RPMI7951 (cell line): Measurements from ENCODE around the gene CAMKK1. TPM values are rescaled to one million over a fixed set of nuclear protein-coding genes. Genes with fewer than 3 reads are reported as not detected.
"Not testable (repeated sequence)": the region's sequence is repeated elsewhere in the genome, so short reads cannot be mapped to it uniquely, and the experiment has no call there.

Experiments used
- DNase-seq: peaks from one replicate; pipeline ENCODE4 v3.0.0-alpha.2; 2012; ENCODE audit warnings: low read depth
- total RNA-seq: library from RNA; depleted of rRNA; stranded (reverse); fragments of >200 nt; shearing (Covaris generic); gene quantifications from 2 replicates; pipeline ENCODE4 v1.2.3, GENCODE V29; 2014

Gene CAMKK1
- total RNA-seq, 1 experiment from 2014 or later, result 1.2 TPM

DNA sequence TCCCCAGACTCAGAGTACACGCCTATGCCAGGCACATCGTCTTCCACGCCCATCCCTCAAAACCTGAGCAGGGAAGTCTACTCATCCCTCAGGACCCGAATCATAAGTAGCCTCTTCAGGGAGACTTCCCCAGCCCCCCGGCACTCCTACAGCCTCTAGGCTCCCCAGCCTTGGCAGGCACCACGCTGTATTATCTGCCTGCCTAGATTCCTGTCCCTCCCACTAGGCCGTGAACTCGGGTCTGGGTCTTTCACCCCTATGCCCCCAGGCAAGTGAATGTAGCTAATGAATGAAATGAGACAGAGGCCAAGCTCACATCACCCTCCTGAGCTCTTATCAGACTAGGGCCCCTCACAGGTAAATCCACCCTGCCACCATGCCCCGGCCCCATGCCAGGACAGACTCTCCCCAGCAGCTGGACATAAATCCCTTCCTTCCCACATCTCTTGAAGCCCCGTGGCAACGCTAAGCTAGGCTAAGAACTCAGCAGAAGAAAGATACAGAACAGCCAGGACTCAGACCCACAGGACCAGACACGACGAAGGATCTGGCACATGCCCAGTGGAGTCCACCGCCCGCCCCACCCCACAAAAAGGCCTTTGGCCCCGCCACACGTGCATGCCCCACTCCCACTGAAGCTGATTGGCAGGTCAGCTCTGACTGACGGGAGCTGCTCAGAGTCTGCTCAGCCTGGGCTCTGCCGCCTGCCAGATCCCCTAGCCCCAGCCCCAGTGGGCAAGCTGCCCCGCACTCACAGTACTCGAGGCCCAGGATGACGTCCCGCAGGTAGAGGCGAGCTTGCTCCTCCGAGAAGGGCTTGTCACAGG lies 13.0 kb downstream of the CAMKK1 start:
- no peak for DNase-seq

DNA sequence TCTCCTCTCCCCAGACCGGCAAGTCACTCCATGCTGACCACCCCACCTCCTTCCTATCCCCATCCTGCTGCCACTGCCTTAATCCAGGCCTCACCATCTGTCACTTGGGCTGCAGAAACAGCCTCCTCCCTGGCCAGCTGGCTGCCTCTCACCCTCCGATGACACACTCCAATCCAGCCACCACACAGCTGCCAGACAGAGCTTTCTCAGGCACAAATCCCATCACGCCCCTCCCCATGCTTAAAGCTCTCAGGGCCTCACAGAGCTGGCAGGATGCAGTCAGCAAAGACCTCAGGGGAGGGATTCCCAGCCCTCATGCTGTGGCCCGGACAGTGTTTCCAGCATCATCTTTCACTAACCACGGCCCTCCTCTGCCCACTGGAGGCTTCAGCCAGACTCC lies 13.7 kb downstream of the CAMKK1 start:
- peak; percentile 63 for DNase-seq

DNA sequence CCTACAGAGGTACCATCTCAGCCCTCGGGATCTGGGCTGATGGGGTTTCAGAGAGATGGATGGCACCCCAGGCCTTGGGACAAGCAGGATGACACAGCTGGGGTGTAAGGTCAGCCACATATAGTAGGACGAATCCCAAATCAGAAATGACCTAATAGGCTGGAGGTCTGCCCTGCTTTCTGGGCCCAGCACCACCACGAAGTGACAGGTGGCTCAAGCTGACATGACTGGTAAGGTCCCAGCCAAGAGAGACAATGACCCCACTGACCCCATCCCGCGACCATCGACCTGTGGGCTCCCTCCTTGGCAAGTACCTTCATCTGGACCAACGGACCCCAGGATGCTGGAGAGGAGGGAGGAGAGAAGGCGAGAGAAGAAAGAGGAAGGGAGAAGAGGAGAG lies 15.6 kb downstream of the CAMKK1 start:
- DNase-seq, result no peak

DNA sequence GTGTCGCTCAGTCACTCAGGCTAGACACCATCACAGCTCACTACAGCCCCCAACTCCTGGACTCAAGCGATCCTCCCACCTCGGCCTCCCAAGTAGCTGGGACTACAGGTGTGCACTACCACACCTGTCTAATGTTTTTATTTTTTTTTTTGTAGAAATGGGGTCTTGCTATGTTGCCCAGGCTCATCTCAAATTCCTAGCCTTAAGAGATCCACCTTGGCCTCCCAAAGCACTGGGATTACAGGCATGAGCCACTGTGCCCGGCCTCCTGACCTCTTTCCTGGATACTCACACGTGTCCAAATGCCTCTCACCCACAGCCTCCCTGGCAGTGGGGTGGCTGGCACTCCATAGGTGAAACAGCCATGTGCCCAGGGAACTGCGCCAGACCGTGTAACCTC lies 17.5 kb downstream of the CAMKK1 start:
- DNase-seq, result no peak

DNA sequence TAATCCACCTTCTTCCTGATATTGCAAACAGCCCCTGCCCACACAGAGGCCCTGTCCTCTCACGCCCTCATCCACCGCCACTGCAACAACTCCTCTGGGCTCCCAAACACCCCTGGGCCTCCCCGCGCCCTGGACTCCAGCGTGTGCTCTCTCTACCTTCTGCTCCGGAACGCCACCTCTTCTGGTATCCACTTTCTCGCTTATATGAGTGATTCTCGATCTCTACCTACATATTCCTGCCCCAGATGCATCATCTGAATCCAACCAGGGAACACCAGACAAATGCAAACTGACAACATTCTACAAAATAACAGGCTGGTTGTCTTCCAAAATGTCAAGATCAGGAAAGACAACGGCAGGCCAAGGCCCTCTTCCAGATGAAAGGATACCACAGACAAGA lies 19.0 kb downstream of the CAMKK1 start:
- DNase-seq, result no peak

DNA sequence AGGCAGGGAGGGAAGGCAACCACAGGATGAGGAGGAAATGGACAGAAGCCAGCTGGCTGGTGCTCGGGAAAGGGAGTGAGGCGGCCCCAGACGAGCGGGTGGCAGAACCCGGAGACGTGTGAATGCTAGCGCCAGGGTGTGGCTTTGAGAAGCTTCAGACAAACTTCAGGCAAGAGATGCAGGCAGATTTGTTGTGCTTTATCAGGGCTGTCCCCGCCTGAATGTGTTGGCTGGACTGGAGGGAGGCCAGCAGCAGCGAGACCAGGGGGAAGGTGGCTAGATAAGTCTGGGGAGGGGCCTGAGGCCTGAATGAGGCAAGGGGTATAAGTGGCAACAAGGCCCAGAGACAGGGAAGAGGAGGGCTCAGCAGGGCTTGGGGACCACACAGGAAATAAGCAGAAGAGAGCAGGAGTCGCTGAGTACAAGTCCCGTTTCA lies 22.0 kb downstream of the CAMKK1 start:
- DNase-seq, result no peak

DNA sequence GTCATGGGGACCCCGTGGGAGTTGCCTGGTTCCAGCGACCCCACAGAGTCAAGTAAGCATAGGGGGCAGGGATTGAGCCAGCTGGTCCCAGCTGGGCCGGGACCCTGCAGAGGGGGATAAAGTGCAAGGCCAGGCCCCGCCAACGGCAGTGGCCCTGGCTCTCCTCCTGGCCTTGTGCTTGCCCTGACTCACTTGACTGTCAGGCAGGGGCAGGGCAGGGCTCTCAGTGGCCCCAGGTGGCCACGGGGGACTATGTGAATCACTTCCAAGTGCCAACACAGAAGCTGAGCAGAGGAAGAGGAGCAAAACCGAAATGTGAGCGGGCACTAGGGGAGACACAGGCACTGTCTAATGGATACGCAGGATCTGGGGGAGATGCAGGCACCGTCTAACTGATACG lies 25.2 kb downstream of the CAMKK1 start:
- no peak for DNase-seq

DNA sequence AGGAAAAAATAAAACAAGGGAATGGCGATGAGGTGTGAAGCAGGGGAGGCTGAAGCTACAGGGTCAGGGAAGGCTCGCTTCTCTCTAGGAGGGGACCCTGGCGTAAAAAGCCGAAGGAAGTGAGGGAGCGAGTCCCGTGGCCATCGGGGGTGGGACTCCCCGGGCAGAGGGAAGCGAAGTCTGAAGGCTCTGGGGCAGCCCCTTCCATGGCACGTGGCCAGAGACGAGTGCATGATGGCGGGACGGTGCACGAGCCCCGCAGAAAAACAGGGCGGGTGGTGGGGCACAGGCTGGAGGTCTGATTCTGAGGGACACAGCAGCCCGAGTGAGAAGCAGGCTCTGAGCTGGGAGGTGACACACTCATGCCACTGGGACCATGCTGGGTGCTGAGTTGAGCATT lies 25.7 kb downstream of the CAMKK1 start:
- DNase-seq, result no peak

DNA sequence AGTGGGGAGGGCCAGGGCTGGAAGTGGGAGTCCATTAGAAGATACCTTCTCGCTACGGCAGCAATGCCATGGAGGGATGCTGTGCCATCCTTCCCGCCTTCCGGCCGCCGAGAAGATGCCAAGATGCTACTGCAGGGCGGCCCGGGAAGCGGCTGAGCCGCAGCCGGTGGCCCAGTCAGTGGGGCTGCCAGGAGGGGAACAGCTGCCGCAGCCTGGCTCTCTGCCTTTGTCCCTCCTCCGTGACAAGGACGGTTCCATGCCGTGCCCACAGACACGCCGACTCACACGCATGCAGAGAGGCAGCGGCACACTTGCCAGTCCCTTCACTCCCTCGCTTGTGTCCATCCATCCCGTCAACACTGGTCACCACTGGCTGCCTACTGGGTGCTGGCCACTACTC lies 26.6 kb downstream of the CAMKK1 start:
- no peak for DNase-seq

DNA sequence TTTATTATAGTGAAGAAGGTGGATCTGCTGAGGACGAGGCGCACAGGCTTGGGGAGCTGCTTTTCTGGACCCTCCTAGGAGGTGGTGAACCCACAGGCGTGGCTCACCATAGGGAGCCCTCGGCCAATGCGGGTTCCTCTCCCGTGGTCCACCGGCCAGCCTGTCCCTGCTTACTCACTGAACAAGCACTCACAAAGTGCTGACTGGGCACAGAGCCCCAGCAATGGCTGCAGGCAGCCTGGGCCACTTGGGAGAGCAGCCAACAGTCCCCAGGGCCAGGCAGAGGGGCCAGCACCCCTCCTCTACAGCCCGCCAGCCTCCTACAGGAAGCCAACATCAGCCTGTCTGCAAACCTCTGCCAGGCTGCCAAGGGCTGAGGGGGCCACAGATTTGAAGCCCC lies 27.7 kb downstream of the CAMKK1 start:
- DNase-seq, result peak; percentile 48

DNA sequence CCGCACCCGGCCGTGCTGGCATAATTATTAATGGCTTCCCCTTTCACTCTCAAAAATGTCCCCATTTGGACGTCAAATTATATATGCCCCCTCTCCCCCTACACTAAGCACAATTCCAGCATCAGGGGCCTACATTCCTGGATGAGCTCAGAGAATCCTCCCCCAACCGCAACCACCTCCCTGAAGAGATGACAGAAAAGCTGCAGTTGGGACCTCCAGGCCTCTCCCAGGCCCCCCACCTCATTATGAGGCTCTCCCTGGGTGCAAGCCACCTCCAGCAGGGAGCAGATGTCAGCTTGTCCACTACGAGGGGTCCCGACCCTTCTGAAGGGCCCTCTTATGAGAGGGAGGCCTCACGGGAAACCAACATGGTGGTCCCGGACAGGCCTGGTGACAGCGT lies 28.3 kb downstream of the CAMKK1 start:
- DNase-seq, result no peak

DNA sequence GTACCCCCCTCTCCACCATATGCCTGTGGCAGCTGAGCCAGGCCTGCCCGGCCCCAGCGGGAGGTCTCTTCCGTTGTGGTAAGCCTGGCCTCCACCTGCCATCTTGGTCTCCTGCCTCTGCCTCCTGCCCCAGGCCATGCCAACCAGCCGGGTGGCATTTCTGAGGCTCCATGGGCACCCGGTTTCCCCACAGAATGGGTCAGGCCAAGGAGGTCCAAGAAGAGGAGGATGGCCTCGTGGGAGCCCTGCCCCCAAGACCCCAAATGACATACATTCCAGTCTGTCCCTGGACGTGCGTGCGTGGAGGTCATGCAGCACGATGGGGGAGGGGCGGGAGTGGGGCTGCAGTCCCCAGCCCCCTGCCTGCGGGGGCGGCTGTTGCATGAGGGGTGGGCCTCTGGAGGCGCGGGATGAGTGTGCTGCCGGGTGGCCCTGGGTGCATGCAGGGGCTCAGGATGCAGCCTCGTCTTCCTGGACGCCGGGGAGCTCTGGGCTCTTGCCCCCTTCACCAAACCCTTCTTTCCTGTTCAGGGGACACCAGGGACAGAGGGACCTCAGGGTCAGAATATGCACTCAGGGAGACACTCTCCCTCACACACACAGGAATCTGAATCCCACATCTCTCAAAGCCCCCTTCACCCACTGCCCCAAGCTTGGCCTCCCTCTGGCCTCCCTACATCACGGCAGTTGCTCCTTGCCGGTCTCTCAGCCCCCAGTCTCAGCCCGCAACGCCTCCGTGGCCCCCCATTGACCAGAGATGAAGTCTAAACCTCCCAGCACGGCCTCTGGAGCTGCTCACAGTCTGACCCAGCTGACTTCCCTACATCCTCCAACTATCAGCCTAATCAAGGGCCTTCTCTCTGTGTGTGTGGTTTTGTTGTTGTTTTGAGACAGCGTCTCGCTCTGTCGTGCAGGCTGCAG lies 30.8 kb downstream of the CAMKK1 start:
- no peak for DNase-seq

DNA sequence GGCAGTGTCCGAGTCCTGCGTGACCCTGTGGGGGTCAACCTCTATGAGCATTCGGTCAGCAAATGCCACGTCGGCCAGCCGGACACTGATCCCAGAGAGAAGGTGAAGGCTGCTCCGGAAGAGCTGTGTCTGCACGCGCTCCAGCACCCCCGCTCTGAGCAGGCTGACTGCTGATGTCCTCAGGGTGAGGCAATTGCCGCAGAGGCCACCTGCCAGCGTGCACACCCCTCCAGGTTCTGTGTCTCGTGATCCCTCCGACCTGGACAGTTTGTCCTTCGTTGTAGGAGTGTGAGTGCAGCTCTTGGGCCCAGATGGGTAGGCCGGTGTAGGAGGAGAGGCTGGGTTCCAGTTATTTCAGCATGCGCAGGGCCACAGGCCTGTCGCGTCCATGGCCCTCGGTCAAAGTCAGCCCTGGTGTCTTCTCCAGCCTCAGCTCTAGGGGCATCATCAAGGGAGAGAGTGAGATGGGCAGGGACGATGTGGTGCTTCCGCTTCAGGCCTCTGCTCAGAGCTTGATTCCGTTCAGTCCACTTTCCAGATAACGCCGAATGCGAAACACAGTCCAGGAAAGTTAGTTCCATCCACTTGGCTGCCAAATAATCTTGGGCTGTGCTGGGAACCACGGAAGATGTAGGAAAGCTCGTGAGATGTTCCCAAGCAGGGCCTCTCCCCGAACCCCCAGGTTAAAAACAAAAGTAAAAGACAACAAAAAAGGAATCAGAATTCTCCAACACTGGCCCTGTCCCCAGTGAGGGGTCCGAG lies 31.7 kb downstream of the CAMKK1 start:
- no peak for DNase-seq

DNA sequence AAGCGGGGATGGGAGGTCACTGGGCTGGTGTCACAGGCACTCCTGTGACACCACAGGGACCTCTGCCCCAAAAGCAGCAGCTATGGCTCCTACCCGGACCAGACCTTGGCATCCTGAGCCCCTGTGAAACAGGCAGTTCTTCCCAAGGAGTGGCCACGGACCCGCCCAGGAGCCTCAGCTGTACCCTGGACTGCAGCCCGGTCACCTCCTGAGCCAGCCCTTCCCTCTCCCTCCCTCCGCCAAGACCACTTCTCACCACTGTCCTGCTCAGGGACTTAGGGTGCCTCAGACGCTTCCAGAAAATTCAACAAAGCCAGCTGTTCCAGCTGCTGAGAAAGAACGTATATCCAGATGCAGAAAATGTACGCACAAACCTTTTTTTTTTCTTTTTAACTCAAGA lies 32.9 kb downstream of the CAMKK1 start:
- DNase-seq, result no peak

DNA sequence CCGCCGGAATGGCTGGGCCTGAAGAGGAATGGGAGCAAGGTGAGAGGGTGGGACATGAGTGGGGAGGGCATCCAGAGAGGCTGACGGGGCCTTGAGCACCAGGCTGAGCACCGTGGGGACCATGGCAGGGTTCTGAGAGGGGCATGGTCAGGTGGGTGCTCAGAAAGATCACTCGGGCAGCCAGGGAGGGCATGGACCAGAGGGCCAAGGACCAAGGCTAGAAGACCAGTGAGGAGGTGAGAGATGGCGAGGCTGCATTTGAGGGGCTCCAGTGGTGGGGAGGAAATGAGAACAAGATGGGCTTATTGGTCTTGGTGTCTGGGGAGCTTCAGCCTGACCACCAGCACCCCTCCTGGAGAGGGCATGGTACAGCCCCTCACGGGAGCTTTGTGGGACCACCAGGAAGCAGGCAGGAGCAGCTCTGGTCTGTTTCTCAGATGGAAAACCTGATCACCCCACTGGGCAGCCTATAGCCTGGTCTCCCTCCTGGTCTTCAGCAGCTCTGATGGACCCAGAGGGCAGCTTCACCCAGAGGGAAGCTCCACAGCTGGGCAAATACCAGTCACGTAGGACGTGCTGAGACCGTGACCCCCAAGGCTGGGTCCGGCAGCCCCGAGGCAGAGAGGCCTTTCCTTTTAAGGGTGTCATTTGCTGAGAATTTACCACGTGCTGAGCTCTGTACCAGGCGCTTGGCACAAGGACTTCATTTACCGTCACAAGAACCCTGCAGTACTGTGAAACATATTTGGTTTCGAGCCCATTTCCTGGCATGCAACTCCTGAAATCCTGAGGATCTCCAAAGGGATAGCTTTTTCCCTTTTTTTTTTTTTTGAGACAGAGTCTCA lies 35.4 kb downstream of the CAMKK1 start:
- no peak for DNase-seq

DNA sequence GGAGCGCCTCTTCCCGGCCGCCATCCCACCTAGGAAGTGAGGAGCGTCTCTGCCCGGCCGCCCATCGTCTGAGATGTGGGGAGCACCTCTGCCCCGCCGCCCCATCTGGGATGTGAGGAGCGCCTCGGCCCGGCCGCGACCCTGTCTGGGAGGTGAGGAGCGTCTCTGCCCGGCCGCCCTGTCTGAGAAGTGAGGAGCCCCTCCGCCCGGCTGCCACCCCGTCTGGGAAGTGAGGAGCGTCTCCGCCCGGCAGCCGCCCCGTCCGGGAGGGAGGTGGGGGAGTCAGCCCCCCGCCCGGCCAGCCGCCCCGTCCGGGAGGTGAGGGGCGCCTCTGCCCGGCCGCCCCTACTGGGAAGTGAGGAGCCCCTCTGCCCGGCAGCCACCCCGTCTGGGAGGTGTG lies 38.6 kb downstream of the CAMKK1 start:
- DNase-seq, result not testable (repeated sequence)

DNA sequence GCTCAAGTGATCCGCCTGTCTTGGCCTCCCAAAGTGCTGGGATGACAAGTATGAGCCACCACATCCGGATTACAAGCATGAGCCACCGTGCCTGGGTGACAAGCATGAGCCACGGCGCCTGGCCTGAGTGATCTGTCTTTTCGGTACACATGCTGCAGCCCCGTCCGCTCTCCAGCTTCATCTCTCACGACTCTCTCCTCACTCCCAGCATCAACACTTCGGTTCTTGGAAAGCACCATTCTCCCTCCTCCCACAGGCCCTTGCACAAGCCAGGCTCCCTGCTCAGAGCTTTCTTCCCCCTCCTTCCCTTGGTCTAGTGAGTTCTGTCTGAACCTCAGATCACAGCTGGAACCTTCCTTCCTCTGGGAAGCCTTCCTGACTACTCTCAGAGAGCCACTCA lies 40.3 kb downstream of the CAMKK1 start:
- DNase-seq, result no peak

DNA sequence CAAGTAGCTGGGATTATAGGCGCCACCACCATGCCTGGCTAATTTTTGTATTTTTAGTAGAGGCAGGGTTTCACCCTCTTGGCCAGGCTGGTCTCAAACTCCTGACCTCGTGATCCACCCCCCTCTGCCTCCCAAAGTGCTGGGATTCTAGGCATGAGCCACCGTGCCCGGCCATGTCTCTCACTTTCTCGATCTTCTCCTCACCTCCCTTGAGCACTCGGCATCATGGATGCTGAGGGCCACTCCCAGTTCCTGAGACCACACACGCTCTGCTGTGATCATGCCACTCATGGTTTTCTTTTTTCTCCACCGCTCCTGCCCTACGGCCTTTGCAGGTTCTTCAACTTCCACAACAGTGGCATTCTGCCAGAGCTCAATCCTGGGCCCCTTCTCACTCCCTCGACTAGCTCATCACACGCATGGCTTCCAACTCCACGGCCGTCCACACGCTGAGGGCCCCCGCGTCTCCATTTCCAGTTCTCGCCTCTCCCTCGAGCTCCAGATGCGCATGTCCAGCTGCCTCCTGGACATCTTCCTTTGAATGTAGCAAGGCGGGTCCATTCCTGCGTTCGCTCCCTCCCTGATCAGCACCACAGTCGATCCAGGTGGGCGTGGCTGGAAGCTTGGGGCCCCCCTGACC lies 41.3 kb downstream of the CAMKK1 start:
- DNase-seq, result no peak

DNA sequence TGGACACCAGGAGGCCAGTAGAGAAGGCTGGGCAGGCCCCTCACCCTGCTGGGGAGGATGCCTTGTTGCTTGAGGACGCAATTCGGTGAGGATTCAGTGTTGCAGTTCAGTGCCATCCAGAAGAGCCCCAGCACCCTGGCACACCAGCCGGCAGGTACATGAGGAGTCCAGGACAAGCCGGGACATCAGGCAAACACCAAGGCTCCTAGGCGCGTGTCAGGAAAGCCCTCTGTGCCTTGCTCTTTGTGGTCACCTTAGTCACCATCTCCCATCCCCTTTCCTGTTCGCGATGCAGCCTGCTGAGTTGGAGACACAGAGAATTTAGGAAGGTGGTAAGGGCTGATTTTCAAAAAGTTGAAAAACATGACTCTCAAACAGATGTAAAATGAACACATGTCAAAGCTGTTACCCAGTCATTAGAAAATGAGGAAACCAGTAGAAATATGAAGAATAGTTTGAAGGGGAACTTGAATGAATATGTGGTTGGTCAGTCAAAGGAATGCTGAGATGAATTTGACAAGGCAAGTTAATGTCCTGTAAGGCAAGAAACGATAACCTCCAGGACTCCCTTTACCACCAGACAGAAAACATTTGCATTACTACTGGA lies 44.5 kb downstream of the CAMKK1 start:
- no peak for DNase-seq

DNA sequence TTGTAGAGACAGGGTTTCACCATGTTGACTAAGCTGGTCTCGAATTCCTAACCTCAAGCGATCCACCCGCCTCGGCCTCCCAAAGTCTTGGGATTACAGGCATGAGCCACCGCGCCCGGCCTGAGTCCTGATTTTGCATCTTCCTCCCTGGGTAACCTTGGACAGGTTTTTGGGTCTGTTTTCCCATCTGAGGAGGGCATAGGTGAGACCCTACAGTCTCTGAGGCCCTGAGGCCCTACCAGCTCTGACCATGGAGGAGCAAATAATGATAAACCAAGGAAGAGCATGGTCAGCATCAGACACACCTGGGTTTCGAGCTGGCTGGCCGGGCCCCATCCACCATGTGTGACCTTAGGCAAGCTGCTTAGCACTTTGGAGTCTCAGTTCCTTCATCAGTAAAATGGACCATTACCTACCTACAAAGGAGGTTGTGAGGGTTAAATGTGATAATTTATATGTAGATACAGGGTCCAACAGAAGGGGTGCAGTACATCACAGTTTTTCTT lies 45.6 kb downstream of the CAMKK1 start:
- DNase-seq, result no peak
